ENCODE data around the gene N4BP2L2. TPM values are rescaled to one million over a fixed set of nuclear protein-coding genes. Genes with fewer than 3 reads are reported as not detected.
A peak's percentile ranks its signal among the peaks of the same experiment; 100 is the strongest.

N4BP2L2 gene
- total and polyA plus RNA-seq, 2 of the 13 experiments (the other 11 are each of a cell fraction or from before 2014, with no cell fraction given), result 58.9 to 81.2 TPM

- TF ChIP-seq THRA (CRISPR knock-in tag; IDR thresholded peaks at IDR 0.05; ENCODE audit: borderline replicate concordance), result no peak
- TF ChIP-seq CSRNP2 (CRISPR knock-in tag; conservative IDR thresholded peaks at IDR 0.05; ENCODE audit: low read depth), result no peak
- 0 out of 2 replicates have a peak, but pooled peaks have one; percentile 42 for TF ChIP-seq ZSCAN29 (CRISPR knock-in tag; conservative IDR thresholded peaks at IDR 0.05)
- no peak for TF ChIP-seq ATRX (CRISPR knock-in tag; IDR thresholded peaks at IDR 0.05; ENCODE audit: borderline replicate concordance)
- peak; percentile 66; the same call in 1 of the 2 replicates for TF ChIP-seq ZKSCAN5 (CRISPR knock-in tag; IDR thresholded peaks at IDR 0.05)
- no peak for TF ChIP-seq BHLHE40 (IDR thresholded peaks at IDR 0.05; ENCODE audit: low read length)
- TF ChIP-seq ETV6 (CRISPR knock-in tag; conservative IDR thresholded peaks at IDR 0.05), result no peak
- TF ChIP-seq USF2 (IDR thresholded peaks at IDR 0.05; ENCODE audit: low read depth, low read length), result no peak
- 0 out of 2 replicates have a peak, but pooled peaks have one; percentile 17 for TF ChIP-seq USF2 (CRISPR knock-in tag; IDR thresholded peaks at IDR 0.05; ENCODE audit: borderline replicate concordance)
- no peak for TF ChIP-seq ZNF414 (CRISPR knock-in tag; IDR thresholded peaks at IDR 0.05)
- peak; percentile 41; the same call in 1 of the 2 replicates for TF ChIP-seq MXD4 (CRISPR knock-in tag; IDR thresholded peaks at IDR 0.05)
- TF ChIP-seq SCMH1 (CRISPR knock-in tag; IDR thresholded peaks at IDR 0.05; ENCODE audit: borderline replicate concordance), result no peak
- no peak for TF ChIP-seq ZNF766 (CRISPR knock-in tag; IDR thresholded peaks at IDR 0.05; ENCODE audit: borderline replicate concordance)
- TF ChIP-seq ZNF792 (CRISPR knock-in tag; IDR thresholded peaks at IDR 0.05), result peak; percentile 65
- TF ChIP-seq ETS1 (CRISPR knock-in tag; IDR thresholded peaks at IDR 0.05), result no peak
- TF ChIP-seq MZF1 (CRISPR knock-in tag; IDR thresholded peaks at IDR 0.05; ENCODE audit: borderline replicate concordance), result no peak
- TF ChIP-seq ZNF644 (CRISPR knock-in tag; IDR thresholded peaks at IDR 0.05; ENCODE audit: low read depth), result peak; percentile 64
- TF ChIP-seq ATM (IDR thresholded peaks at IDR 0.05; ENCODE audit: borderline replicate concordance), result no peak
- TF ChIP-seq ZFX (CRISPR knock-in tag; IDR thresholded peaks at IDR 0.05; ENCODE audit: low read depth), result peak; percentile 88
- TF ChIP-seq THAP7 (CRISPR knock-in tag; IDR thresholded peaks at IDR 0.05), result no peak
Measured at GRCh38 chr13:32538621-32539246, at the start of gene N4BP2L2 (continued).
